ENCODE results near the gene URM1.

The URM1 gene

GRCh38 chr9:128390813-128391711 is 19.9 kb downstream of the URM1 start:
- Histone ChIP-seq H3K4me3 (ENCODE audit: low read depth, low read length) (no peak overlapping the region), H3K4me2 (ENCODE audit: low read length) (no peak overlapping the region), H3K27ac (ENCODE audit: low read depth, low read length) (no peak overlapping the region), H3K23ac (ENCODE audit: low read length) (no peak overlapping the region), H3K36me3 (ENCODE audit: control insufficient read depth in 1 of 2, insufficient read depth in 2 of 2, low read length in 2 of 2) (peaks cover 44 to 46% of the 10 kb centered on the region in 2 experiments), H3K27me3 (ENCODE audit: insufficient read depth, low read length) (peaks cover 36% of the 10 kb centered on the region), H2AK5ac (ENCODE audit: low read length) (no peak overlapping the region), H4K12ac (ENCODE audit: low read depth, low read length) (no peak overlapping the region), H3K14ac (ENCODE audit: low read length) (no peak overlapping the region), H2AFZ (ENCODE audit: insufficient read depth, low read length, poor library complexity) (no peak overlapping the region), H3K79me2 (ENCODE audit: control insufficient read depth, insufficient read depth, low read length, poor library complexity) (no peaks in the 10 kb centered on the region), H2BK120ac (ENCODE audit: insufficient read depth, low read length, poor library complexity) (no peak overlapping the region), H3K9me3 (ENCODE audit: insufficient read depth, low read depth, low read length) (peaks cover 4% of the 10 kb centered on the region), H3K79me1 (ENCODE audit: low read length) (no peaks in the 10 kb centered on the region), H2BK12ac (ENCODE audit: low read length) (no peak overlapping the region), H3K18ac (ENCODE audit: low read length) (no peak overlapping the region), H2BK5ac (ENCODE audit: low read depth, low read length, poor library complexity) (no peak overlapping the region), H3K9ac (ENCODE audit: low read length) (no peak overlapping the region), H3K4ac (ENCODE audit: low read depth, low read length) (no peak overlapping the region), H4K8ac (ENCODE audit: low read depth, low read length) (no peak overlapping the region), H3K4me1 (ENCODE audit: control insufficient read depth in 1 of 2, insufficient read depth in 2 of 2, low read length in 2 of 2) (peaks cover 14 to 20% of the 10 kb centered on the region in 2 experiments), H4K91ac (ENCODE audit: low read depth, low read length) (no peak overlapping the region)
- no peak for DNase-seq
- WGBS (ENCODE audit: extremely low coverage, insufficient coverage, insufficient read length): no CpG with 5 or more reads among the region's 8 CpGs

GRCh38 chr9:128391956-128392301 is 20.8 kb downstream of the URM1 start:
- Histone ChIP-seq H3K4me1 (ENCODE audit: control insufficient read depth in 1 of 2, insufficient read depth in 2 of 2, low read length in 2 of 2) (peaks cover 14 to 20% of the 10 kb centered on the region in 2 experiments), H4K8ac (ENCODE audit: low read depth, low read length) (no peak overlapping the region), H3K14ac (ENCODE audit: low read length) (no peak overlapping the region), H3K9me3 (ENCODE audit: insufficient read depth, low read depth, low read length) (peaks cover 2% of the 10 kb centered on the region), H3K36me3 (ENCODE audit: control insufficient read depth in 1 of 2, insufficient read depth in 2 of 2, low read length in 2 of 2) (peaks cover 36 to 40% of the 10 kb centered on the region in 2 experiments), H3K23ac (ENCODE audit: low read length) (no peak overlapping the region), H3K79me1 (ENCODE audit: low read length) (no peaks in the 10 kb centered on the region), H4K91ac (ENCODE audit: low read depth, low read length) (no peak overlapping the region), H3K4me2 (ENCODE audit: low read length) (peak overlapping the region; percentile 52), H3K18ac (ENCODE audit: low read length) (no peak overlapping the region), H3K79me2 (ENCODE audit: control insufficient read depth, insufficient read depth, low read length, poor library complexity) (no peaks in the 10 kb centered on the region), H3K27me3 (ENCODE audit: insufficient read depth, low read length) (peaks cover 39% of the 10 kb centered on the region), H3K4me3 (ENCODE audit: low read depth, low read length) (no peak overlapping the region), H2AFZ (ENCODE audit: insufficient read depth, low read length, poor library complexity) (no peak overlapping the region), H2BK120ac (ENCODE audit: insufficient read depth, low read length, poor library complexity) (no peak overlapping the region), H3K9ac (ENCODE audit: low read length) (no peak overlapping the region), H3K27ac (ENCODE audit: low read depth, low read length) (no peak overlapping the region), H2BK12ac (ENCODE audit: low read length) (no peak overlapping the region), H3K4ac (ENCODE audit: low read depth, low read length) (no peak overlapping the region), H4K12ac (ENCODE audit: low read depth, low read length) (no peak overlapping the region), H2BK5ac (ENCODE audit: low read depth, low read length, poor library complexity) (no peak overlapping the region), H2AK5ac (ENCODE audit: low read length) (no peak overlapping the region)
- no peak for DNase-seq
- WGBS (ENCODE audit: extremely low coverage, insufficient coverage, insufficient read length): 100% methylated on average over 2 of the region's 21 CpGs

DNA sequence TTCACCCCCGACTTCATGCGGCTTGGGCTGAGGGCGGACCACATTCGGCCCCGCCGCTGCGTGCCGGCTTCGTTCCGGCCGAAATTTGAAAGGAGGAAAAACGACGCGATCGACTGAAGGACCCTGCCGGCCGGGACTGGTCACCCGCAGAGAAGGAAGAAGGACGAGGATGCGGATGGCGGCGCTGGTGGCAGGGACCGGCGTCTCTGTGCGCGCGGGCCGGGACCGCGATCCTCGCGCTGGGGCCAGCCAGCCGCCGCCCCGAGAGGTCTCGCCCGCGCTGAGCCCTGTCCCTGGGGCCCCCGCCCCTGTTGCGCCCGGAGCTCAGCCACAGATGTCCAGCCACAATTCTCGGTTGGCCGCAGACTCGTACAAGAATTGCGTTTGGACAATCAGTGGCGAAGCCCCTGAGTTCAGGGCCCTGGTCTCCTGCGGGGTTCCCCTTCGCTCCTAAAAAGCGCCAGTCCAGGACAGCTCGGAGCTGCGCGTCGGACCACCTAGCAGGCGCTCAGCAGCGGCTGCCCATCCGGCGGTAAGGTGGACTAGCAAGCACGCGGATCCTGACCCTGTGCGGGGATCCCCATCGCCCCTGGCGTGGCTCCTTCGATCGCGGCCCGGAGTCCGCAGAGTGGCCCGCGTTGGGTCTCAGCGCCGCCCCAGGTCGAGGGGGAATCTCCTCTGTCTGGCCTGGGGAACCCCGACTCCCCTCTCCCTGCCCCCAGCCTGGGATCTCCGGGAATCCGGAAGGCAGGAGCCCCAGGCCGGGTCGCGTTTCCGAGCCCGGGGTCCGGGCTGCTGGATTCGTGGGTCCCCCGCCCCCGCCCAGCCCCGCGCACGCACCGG is 21.3 kb downstream of the URM1 start:
- H3K14ac ChIP-seq (ENCODE audit: low read length): no peak overlapping the region
- H4K8ac ChIP-seq (ENCODE audit: low read depth, low read length): no peak overlapping the region
- peaks cover 2% of the 10 kb centered on the region for H3K9me3 ChIP-seq (ENCODE audit: insufficient read depth, low read depth, low read length)
- no peak overlapping the region for H2BK120ac ChIP-seq (ENCODE audit: insufficient read depth, low read length, poor library complexity)
- H4K91ac ChIP-seq (ENCODE audit: low read depth, low read length): no peak overlapping the region
- H3K23ac ChIP-seq (ENCODE audit: low read length): no peak overlapping the region
- H2AFZ ChIP-seq (ENCODE audit: insufficient read depth, low read length, poor library complexity): no peak overlapping the region
- H2BK12ac ChIP-seq (ENCODE audit: low read length): no peak overlapping the region
- no peak overlapping the region for H2AK5ac ChIP-seq (ENCODE audit: low read length)
- H4K12ac ChIP-seq (ENCODE audit: low read depth, low read length): no peak overlapping the region
- no CpG with 5 or more reads among the region's 88 CpGs for WGBS (ENCODE audit: extremely low coverage, insufficient coverage, insufficient read length)
- no peak for DNase-seq
- H3K9ac ChIP-seq (ENCODE audit: low read length): no peak overlapping the region
- H2BK5ac ChIP-seq (ENCODE audit: low read depth, low read length, poor library complexity): no peak overlapping the region
- H3K4ac ChIP-seq (ENCODE audit: low read depth, low read length): no peak overlapping the region
- peaks cover 30 to 34% of the 10 kb centered on the region in 2 experiments for H3K36me3 ChIP-seq (ENCODE audit: control insufficient read depth in 1 of 2, insufficient read depth in 2 of 2, low read length in 2 of 2)
- peak overlapping the region; percentile 52 for H3K4me2 ChIP-seq (ENCODE audit: low read length)
- H3K18ac ChIP-seq (ENCODE audit: low read length): no peak overlapping the region
- peaks cover 14 to 20% of the 10 kb centered on the region in 2 experiments for H3K4me1 ChIP-seq (ENCODE audit: control insufficient read depth in 1 of 2, insufficient read depth in 2 of 2, low read length in 2 of 2)
- H3K79me2 ChIP-seq (ENCODE audit: control insufficient read depth, insufficient read depth, low read length, poor library complexity): no peaks in the 10 kb centered on the region
- H3K4me3 ChIP-seq (ENCODE audit: low read depth, low read length): no peak overlapping the region
- no peak overlapping the region for H3K27ac ChIP-seq (ENCODE audit: low read depth, low read length)
- H3K79me1 ChIP-seq (ENCODE audit: low read length): no peaks in the 10 kb centered on the region
- H3K27me3 ChIP-seq (ENCODE audit: insufficient read depth, low read length): peaks cover 44% of the 10 kb centered on the region

GRCh38 chr9:128393145-128393775 is 22.1 kb downstream of the URM1 start:
- H4K91ac ChIP-seq (ENCODE audit: low read depth, low read length): no peak overlapping the region
- H3K14ac ChIP-seq (ENCODE audit: low read length): no peak overlapping the region
- peaks cover 2% of the 10 kb centered on the region for H3K9me3 ChIP-seq (ENCODE audit: insufficient read depth, low read depth, low read length)
- H2AK5ac ChIP-seq (ENCODE audit: low read length): no peak overlapping the region
- no peak overlapping the region for H2BK120ac ChIP-seq (ENCODE audit: insufficient read depth, low read length, poor library complexity)
- H3K23ac ChIP-seq (ENCODE audit: low read length): no peak overlapping the region
- DNase-seq: no peak
- H3K27ac ChIP-seq (ENCODE audit: low read depth, low read length): no peak overlapping the region
- H3K4ac ChIP-seq (ENCODE audit: low read depth, low read length): no peak overlapping the region
- H2AFZ ChIP-seq (ENCODE audit: insufficient read depth, low read length, poor library complexity): no peak overlapping the region
- no peaks in the 10 kb centered on the region for H3K79me1 ChIP-seq (ENCODE audit: low read length)
- peaks cover 47% of the 10 kb centered on the region for H3K27me3 ChIP-seq (ENCODE audit: insufficient read depth, low read length)
- peaks cover 14 to 20% of the 10 kb centered on the region in 2 experiments for H3K4me1 ChIP-seq (ENCODE audit: control insufficient read depth in 1 of 2, insufficient read depth in 2 of 2, low read length in 2 of 2)
- H4K8ac ChIP-seq (ENCODE audit: low read depth, low read length): no peak overlapping the region
- H3K79me2 ChIP-seq (ENCODE audit: control insufficient read depth, insufficient read depth, low read length, poor library complexity): no peaks in the 10 kb centered on the region
- H2BK12ac ChIP-seq (ENCODE audit: low read length): no peak overlapping the region
- H3K18ac ChIP-seq (ENCODE audit: low read length): no peak overlapping the region
- no peak overlapping the region for H2BK5ac ChIP-seq (ENCODE audit: low read depth, low read length, poor library complexity)
- H3K4me3 ChIP-seq (ENCODE audit: low read depth, low read length): no peak overlapping the region
- peak overlapping the region; percentile 52 for H3K4me2 ChIP-seq (ENCODE audit: low read length)
- H3K36me3 ChIP-seq (ENCODE audit: control insufficient read depth in 1 of 2, insufficient read depth in 2 of 2, low read length in 2 of 2): peaks cover 22 to 29% of the 10 kb centered on the region in 2 experiments
- no CpG with 5 or more reads among the region's 56 CpGs for whole genome bisulfite sequencing (ENCODE audit: extremely low coverage, insufficient coverage, insufficient read length)
- no peak overlapping the region for H4K12ac ChIP-seq (ENCODE audit: low read depth, low read length)
- no peak overlapping the region for H3K9ac ChIP-seq (ENCODE audit: low read length)
